ENCODE data around the gene PDIA4. TPM values are rescaled to one million over a fixed set of nuclear protein-coding genes. Genes with fewer than 3 reads are reported as not detected.
"Not testable (repeated sequence)": the region's sequence is repeated elsewhere in the genome, so short reads cannot be mapped to it uniquely, and the experiment has no call there.

PDIA4 gene
- total RNA-seq, 3 donors from 2014 or later: 53.4 to 101 (median 68.3) TPM

- Histone ChIP-seq H3K4me1 (no peaks in the 10 kb centered on the region), H3K27ac (no peak overlapping the region), H3K27me3 (no peaks in the 10 kb centered on the region), H3K36me3 (no peaks in the 10 kb centered on the region), H3K4me3 (no peak overlapping the region), H3K9me3 (no peaks in the 10 kb centered on the region)
- intact Hi-C loops (cut with DNase I; ENCODE audit: low total_unique reads): no loop called here
- no peak for DNase-seq (ENCODE audit: low spot score in 2 of 2)
- no peak for TF ChIP-seq POLR2AphosphoS5 (IDR thresholded peaks at IDR 0.05)
- no peak for TF ChIP-seq POLR2A (IDR thresholded peaks at IDR 0.05)
- TF ChIP-seq CTCF (IDR thresholded peaks at IDR 0.05): no peak
These were observed 20.5 kb upstream of the PDIA4 start for GRCh38 chr7:149048805-149049204.

- no peak overlapping the region for H3K27ac ChIP-seq
- H3K4me1 ChIP-seq: no peaks in the 10 kb centered on the region
- intact Hi-C loops (cut with DNase I; ENCODE audit: low total_unique reads): no loop called here
- H3K27me3 ChIP-seq: no peaks in the 10 kb centered on the region
- H3K36me3 ChIP-seq: no peaks in the 10 kb centered on the region
- TF ChIP-seq POLR2AphosphoS5 (IDR thresholded peaks at IDR 0.05): no peak
- TF ChIP-seq POLR2A (IDR thresholded peaks at IDR 0.05): no peak
- TF ChIP-seq CTCF (IDR thresholded peaks at IDR 0.05): no peak
- no peak for DNase-seq (ENCODE audit: low spot score in 2 of 2)
- H3K9me3 ChIP-seq: no peaks in the 10 kb centered on the region
- H3K4me3 ChIP-seq: no peak overlapping the region
These were observed 18.1 kb upstream of the PDIA4 start for GRCh38 chr7:149046416-149046815.

- Histone ChIP-seq H3K27me3 (no peaks in the 10 kb centered on the region), H3K36me3 (no peaks in the 10 kb centered on the region), H3K9me3 (no peaks in the 10 kb centered on the region), H3K4me1 (no peaks in the 10 kb centered on the region), H3K27ac (no peak overlapping the region), H3K4me3 (no peak overlapping the region)
- intact Hi-C loops (cut with DNase I; ENCODE audit: low total_unique reads): no loop called here
- no peak for TF ChIP-seq POLR2AphosphoS5 (IDR thresholded peaks at IDR 0.05)
- TF ChIP-seq POLR2A (IDR thresholded peaks at IDR 0.05): no peak
- TF ChIP-seq CTCF (IDR thresholded peaks at IDR 0.05): no peak
- DNase-seq (ENCODE audit: low spot score in 2 of 2): no peak
These were observed 15.6 kb upstream of the PDIA4 start for GRCh38 chr7:149043936-149044335.

- DNase-seq (ENCODE audit: low spot score in 2 of 2): no peak
- H3K4me1 ChIP-seq: no peaks in the 10 kb centered on the region
- TF ChIP-seq POLR2A (IDR thresholded peaks at IDR 0.05) (no peak), POLR2AphosphoS5 (IDR thresholded peaks at IDR 0.05) (no peak), CTCF (IDR thresholded peaks at IDR 0.05) (no peak)
- no peaks in the 10 kb centered on the region for H3K27me3 ChIP-seq
- intact Hi-C loops (cut with DNase I; ENCODE audit: low total_unique reads): no loop called here
- H3K36me3 ChIP-seq: no peaks in the 10 kb centered on the region
- no peaks in the 10 kb centered on the region for H3K9me3 ChIP-seq
- H3K27ac ChIP-seq: no peak overlapping the region
- H3K4me3 ChIP-seq: no peak overlapping the region
These were observed 13.0 kb upstream of the PDIA4 start for GRCh38 chr7:149041350-149041749.

- H3K4me3 ChIP-seq; H3K27ac ChIP-seq; H3K4me1 ChIP-seq; DNase-seq (ENCODE audit: low spot score in 2 of 2); H3K9me3 ChIP-seq; H3K27me3 ChIP-seq; intact Hi-C loops (cut with DNase I; ENCODE audit: low total_unique reads); H3K36me3 ChIP-seq: not testable (repeated sequence)
These were observed 10.3 kb upstream of the PDIA4 start for GRCh38 chr7:149038641-149039040.

GRCh38 chr7:149036676-149037075 is 8.4 kb upstream of the PDIA4 start:
- H3K27ac ChIP-seq: no peak overlapping the region
- H3K36me3 ChIP-seq: no peaks in the 10 kb centered on the region
- H3K4me3 ChIP-seq: no peak overlapping the region
- no peaks in the 10 kb centered on the region for H3K9me3 ChIP-seq
- DNase-seq (ENCODE audit: low spot score in 2 of 2): no peak
- H3K27me3 ChIP-seq: no peaks in the 10 kb centered on the region
- intact Hi-C loops (cut with DNase I; ENCODE audit: low total_unique reads): no loop called here
- TF ChIP-seq CTCF (IDR thresholded peaks at IDR 0.05) (no peak), POLR2A (IDR thresholded peaks at IDR 0.05) (no peak), POLR2AphosphoS5 (IDR thresholded peaks at IDR 0.05) (no peak)
- no peaks in the 10 kb centered on the region for H3K4me1 ChIP-seq
